ENCODE data around the gene CORO7.
A peak's percentile ranks its signal among the peaks of the same experiment; 100 is the strongest.

GRCh38 chr16:4309833-4310266 lies 106.5 kb downstream of the CORO7 start:
- TF ChIP-seq CTCF (IDR thresholded peaks at IDR 0.05; ENCODE audit: low read depth, low read length, poor library complexity, severe bottlenecking) (peak; percentile 96), EZH2phosphoT487 (IDR thresholded peaks at IDR 0.05; ENCODE audit: borderline replicate concordance, low read length) (no peak)

Measured in DOHH2 (cell line).